Vagina (tissue), 2 donors: ENCODE data around the gene ERN1.

Experiments used
- CTCF ChIP-seq, 3 experiments: fragments of 450-650 bp in 2 of 3; fragments of 200-600 bp in 1 of 3; sonication (generic) in 1 of 3; IDR thresholded peaks; one replicate each; pipeline ENCODE4 v1.5.1; 2017 to 2019; ENCODE audit warnings: antibody characterized with exemption in 3 of 3, mild to moderate bottlenecking in 2 of 3, moderate library complexity in 2 of 3
- POLR2A ChIP-seq, 2 donors: fragments of 450-650 bp; IDR thresholded peaks; one replicate each; pipeline ENCODE4 v1.6.1; 2017; ENCODE audit warnings: antibody characterized with exemption in 2 of 2, mild to moderate bottlenecking in 2 of 2, moderate library complexity in 2 of 2
- POLR2AphosphoS5 ChIP-seq, 2 donors: sonication (generic); formaldehyde crosslinking; IDR thresholded peaks; one replicate each; pipeline ENCODE4 v1.9.0; 2017; ENCODE audit warnings: antibody characterized with exemption in 2 of 2, mild to moderate bottlenecking in 2 of 2, low read depth in 1 of 2; ENCODE audit not compliant: insufficient read depth in 1 of 2

DNA sequence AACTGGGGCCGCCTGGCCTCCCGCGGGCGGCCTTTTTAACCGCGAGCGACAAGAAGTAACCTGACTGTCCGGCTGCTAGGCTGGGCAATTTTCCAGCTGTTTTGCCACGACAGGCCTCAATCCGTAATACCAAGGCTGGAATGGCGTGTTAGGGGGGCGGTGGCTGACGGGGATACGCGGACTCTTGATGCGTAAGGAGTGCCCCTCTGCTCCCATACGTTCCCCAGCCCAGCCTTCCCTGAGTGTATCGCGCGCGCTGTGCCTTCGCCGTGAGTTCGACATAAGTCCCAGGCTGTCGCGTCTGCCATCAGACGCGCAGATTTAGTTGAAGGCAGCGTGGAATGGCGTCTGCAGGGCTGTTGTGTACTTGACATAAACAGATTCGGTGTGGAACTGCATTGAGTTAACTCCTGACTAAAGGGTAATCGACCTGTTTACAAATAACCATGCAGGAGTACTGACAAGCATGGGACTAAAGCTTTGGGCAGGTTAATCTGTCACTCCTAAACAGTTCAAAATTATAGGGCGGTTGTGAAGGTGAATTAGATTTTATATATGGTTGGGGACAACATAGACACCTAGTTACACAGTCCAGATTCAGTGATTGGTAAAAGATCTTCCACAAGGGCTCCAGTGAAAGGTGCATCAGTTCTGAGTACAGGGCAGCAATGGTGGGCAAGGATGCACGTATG is 16.6 kb upstream of the ERN1 start:
- TF ChIP-seq CTCF (IDR thresholded peaks at IDR 0.05) (no peak), POLR2AphosphoS5 (IDR thresholded peaks at IDR 0.05; ENCODE audit: insufficient read depth in 1 of 2, low read depth in 1 of 2) (no peak), POLR2A (IDR thresholded peaks at IDR 0.05) (no peak)
